ENCODE results near the gene ABCA8.

The ABCA8 gene

DNA sequence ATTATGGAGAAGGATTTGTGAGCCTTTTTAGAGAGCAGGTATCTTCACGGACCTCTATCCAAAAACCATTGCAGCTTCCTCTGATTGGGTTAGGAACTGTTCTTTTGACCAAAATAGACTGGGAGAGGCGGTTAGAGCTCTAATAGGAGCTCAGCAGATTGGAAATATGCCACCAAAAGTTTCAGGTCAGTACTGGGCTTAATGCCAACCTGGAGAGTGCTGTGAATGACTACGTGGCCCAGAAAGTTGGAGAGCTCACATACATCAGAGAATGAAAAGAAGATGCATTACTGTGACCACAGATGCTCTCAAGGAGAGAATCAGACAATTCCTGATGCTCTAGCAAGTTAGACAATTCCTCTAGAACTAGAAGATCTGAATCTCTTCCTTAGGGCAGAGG is 86.5 kb downstream of the ABCA8 start:
- no peak for DNase-seq

DNA sequence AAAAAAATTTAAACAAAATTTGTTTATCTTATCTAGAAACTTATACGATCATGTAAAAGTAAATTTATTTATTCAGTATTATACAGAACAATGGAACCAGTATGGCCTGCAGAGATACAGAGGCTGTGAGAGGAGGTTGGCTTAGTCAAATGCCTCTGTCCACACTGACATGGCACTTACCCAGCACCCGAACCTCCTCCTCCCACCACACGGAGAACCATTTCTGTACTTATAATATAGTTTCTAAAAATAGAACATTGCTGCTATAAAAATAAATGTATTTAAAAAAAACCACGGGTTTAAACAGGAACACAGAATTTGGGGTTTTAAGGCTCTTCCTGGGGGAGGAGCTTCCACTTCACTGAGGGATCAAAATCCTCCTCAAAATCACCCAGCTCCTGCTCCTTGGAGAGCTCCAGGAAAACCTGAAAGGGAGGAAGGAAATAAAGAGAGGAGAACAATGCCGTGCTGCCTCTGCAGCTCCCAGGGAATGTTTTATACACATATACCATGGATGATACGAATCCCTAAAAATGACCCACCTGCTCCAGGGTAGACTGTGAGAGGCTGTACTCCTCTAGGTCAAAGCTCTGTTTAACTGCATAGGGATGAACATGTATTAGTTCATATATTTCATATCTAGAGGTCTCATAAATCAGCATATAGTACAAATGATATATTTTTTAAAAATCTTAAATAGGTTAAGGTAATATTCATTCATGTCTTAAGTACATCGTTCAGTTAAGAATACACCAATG is 87.3 kb downstream of the ABCA8 start:
- no peak for DNase-seq

- DNase-seq: no peak
Measured at GRCh38 chr17:68865584-68865983, 89.6 kb downstream of the ABCA8 start.

DNA sequence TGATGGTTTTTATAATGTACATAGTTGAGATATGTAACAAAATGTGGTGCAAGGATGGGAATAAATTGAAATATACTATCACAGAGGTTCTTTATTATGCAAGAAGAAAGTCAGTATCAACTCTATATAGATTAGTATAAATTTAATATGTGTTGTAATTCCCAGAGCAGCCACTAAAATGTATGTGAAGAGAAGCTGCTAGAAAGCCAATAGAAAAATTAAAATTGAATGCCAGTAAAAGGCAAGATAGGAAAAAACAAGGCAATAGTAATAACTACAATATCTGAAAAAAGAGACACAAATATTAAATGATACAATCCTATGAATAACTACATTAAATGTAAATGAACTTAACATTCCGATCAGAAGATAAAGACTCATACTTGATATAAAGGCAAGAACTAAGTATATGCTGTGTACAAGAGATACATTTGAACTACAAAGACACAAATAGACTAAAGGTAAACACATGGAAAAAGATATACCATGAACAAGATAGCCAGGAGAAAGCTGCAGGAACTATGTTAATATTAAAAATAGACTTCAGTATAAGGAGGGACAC is 92.0 kb downstream of the ABCA8 start:
- no peak for DNase-seq

DNA sequence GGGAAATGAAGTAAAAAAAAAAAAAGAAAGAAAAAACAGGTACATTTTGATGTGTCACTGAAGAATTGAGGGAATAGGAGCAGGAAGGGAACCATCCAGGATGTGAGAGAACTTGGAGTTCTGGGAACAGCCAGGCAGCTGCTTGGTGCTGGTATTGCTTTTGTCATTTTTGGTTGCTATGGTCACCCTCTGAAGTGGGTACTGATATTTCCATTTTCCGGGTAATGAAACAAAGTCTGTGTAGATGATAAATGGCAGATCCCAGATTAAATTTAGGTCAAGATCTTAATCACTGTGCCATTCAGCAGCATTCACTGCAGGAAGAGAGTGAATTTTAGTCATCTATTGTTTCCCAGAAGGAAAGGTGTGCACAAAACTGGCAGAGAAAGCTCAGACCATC is 93.6 kb downstream of the ABCA8 start:
- no peak for DNase-seq

GRCh38 chr17:68860941-68861340 is 94.3 kb downstream of the ABCA8 start:
- DNase-seq: no peak

DNA sequence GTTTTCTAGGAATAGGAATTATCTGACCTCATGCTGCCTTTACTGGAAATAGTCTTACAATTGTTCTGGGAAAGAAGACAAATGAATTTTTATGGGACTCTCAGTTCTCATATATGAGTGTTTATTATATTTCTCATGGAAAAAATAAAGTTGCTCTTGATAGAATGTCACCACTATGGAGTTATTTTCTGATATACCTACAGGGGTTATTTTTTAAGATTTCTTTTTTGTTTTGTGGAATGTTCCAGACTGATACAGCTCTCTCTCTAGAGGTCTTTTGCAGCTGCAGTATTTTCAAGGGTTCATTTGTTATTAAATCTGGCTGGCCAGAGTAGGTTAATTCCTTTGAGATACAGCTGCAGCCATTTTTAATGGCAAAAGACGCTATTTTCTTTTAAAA is 100.7 kb downstream of the ABCA8 start:
- DNase-seq: no peak

DNA sequence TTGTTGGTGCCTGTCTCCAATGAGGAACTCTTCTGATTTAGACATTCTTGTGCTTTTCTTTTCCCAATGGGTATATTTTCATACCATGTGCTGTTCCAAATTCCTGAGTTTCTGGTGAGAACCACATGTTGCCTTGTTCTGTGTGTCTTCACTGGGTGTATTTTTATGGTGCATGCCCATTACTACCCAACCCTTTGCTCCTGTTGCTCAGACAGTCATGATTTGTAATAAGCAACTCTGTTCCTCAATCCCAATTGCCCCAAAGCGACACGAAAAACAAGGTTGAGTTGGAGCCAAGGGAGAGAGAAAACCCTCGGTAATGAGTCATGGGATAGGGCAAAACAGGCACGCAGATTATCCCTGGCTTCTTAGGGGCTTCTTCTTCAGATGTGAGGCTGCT is 101.8 kb downstream of the ABCA8 start:
- no peak for DNase-seq

DNA sequence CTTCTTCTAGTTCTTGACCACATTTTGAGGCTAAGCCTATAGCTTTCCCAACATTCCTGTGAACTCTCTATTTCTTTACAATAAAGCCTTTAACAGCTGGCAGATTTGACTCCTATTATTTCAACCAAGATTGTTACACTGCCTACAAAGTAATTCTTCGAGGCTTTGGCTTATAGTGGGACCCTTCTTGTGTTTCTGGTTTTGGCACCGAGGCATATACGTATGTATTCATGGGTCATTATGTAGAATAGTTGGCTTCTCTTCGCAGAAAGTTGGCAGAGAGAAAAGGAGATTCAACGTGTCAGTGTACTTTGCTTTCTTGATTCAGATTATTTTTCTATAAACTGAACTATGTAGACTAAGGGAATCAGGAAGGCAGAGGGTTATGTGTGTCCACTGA is 102.2 kb downstream of the ABCA8 start:
- DNase-seq: no peak

GRCh38 chr17:68851890-68852289 is 103.3 kb downstream of the ABCA8 start:
- no peak for DNase-seq

- no peak for DNase-seq
Measured at GRCh38 chr17:68850749-68851510, 104.3 kb downstream of the ABCA8 start.

DNA sequence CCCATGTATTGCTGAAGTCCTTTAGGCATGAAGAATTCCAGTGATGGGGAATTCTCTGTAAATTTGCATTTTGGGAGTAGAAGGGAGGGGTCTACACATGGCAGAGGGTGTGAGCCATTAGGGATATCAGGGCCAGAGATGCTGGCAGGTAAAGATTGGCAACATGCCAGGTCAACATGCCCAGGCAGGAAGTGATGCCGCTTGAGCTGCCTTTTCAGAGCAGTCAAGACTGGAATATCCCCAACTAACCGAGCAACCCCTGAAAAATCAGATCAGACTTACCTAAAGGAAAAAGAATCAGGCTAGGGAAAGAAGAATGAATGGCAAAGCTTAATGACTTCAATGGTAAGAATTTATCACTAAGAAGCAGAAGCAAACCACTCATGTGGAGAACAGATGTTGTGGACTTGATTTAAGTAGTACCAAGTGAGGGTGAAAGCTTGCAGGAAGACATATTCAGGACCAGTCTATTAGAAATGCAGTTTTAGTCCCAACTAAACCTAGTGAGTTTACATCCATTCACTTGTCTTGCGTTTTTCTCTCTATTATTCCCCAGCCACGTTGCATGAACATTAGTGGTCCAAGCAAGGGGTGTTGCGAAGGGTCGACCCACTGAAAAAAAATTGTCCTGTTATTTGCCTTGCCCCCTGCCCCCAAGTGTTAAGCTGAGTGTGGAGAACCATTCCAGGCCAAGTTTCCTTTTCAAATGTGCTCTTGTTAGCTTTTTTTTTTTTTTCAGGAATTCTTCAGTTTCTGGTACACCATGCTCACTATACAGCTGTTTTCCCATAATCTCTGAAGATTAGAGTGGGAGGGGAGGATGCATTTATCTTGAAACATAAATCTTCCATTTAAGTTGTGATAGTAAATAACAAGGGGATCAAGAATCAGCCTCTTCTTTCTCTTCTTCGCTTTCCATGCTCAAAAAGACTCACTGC is 105.2 kb downstream of the ABCA8 start:
- no peak for DNase-seq

DNA sequence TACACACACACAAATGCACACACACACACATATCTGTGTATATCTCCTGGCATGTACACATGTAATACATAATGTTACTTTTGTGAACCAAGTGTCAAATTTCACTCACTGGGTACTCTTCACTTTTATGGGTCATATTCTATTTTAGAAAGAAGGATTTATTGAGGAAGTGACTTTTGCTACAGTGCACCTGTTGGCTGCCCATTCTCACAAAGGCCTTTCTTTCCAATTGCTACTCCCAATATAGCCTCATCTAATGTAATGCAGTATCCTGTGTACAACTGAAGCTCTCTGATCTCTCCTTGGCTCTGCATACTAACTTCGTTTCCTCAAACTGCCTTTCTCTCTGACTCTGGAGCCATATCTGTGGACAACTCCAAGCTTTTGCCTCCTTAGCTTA is 107.5 kb downstream of the ABCA8 start:
- DNase-seq: no peak

DNA sequence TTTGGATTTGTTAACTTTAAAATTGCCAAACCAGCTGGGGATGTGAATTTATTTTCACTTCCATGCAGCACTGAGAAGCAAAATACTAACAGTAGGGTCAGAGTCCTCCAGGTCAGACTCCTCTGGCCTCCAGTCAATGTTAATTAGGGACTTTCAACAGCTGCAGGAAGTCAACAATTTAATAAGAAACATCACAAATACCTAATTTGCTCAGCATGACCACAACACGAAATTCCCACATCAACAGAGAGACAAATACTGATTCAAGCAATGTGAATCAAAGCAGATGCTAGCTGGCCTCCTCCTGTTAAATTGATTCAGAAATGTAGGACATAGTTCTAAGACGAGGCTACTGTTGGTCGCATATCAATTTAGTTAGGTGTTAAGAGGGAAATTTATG is 111.7 kb downstream of the ABCA8 start:
- DNase-seq: no peak

GRCh38 chr17:68840073-68840472 is 115.1 kb downstream of the ABCA8 start:
- no peak for DNase-seq

DNA sequence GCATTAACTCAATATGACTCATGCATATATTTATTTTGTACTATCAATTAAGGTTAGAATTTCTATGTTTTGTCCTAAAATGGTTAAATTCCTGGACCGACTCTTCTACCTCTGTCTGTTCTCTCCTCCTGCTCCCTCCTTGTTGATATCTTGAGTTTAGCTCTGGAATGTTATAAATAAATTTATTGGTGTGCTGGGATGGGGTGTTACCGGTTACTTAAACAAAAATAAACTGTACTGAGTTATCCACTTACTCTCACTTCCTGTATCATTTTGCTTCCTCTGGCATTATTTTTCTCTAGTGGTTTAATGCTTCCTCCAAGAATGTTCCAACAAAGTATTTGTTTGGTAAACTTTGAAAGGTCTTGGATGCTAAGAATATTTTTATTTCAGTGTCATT is 120.1 kb downstream of the ABCA8 start:
- no peak for DNase-seq

DNA sequence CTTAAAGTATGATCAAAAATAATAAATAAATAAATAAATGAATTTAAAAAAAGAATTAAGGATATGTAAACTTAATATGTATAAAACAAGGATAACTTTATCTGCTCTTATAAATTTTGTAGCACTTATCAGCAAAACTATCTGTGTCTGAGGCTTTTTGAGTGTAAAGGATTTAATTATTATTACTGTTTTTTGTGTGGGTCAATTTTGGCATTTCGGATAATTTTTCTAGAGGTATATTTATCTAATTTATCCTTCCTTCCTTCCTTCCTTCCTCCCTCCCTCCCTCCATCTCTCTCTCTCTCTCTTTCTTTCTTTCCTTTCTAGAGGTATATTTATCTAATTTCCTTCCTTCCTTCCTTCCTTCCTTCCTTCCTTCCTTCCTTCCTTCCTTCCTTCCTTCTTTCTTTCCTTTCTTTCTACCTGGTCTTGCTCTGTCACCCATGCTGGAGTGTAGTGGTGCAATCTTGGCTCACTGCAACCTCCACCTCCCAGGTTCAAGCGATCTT is 120.8 kb downstream of the ABCA8 start:
- DNase-seq: no peak

- DNase-seq: no peak
Measured at GRCh38 chr17:68832109-68832802, 122.9 kb downstream of the ABCA8 start.

- DNase-seq: no peak
Measured at GRCh38 chr17:68831170-68831569, 124.0 kb downstream of the ABCA8 start.

- no peak for DNase-seq
Measured at GRCh38 chr17:68830313-68830712, 124.9 kb downstream of the ABCA8 start.

- DNase-seq: no peak
Measured at GRCh38 chr17:68829211-68829610, 126.0 kb downstream of the ABCA8 start.

- no peak for DNase-seq
Measured at GRCh38 chr17:68824707-68825106, 130.5 kb downstream of the ABCA8 start.
